Hepatocyte (in vitro differentiated cells): ENCODE data around the gene GLS.

ENCODE experiments used
- CTCF ChIP-seq: fragments of 200-600 bp; sonication (generic); IDR thresholded peaks from 2 replicates; pipeline ENCODE4 v1.5.1; 2016; ENCODE audit warnings: antibody characterized with exemption, mild to moderate bottlenecking; ENCODE audit not compliant: poor library complexity
- EZH2 ChIP-seq: fragments of 200-600 bp; sonication (generic); IDR thresholded peaks from 2 replicates; pipeline ENCODE4 v1.6.1; 2016; ENCODE audit warnings: antibody characterized with exemption, mild to moderate bottlenecking, borderline replicate concordance

DNA sequence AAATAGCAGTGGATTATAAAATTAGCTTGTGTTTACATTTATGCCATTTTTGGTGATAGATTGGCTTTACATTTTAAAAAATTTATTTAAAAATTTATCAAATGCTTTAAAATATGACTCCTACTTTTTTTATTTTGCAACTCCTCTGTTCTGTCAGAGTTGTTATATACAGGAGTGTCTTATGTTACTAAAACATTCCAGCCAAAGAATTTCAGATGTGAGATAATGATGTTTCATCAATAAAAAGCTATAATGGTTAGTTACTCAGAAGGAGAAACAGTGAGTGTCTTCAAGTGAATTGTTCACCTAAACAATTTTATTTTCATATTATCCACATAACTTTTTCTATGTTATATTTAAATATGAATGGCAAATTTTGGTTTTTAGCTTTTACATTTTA, 52.7 kb downstream of the GLS start:
- TF ChIP-seq CTCF = no peak
- no peak for TF ChIP-seq EZH2
